Trophoblast cell (in vitro differentiated cells and primary cell): ENCODE measurements around the gene COX19.
A peak's percentile ranks its signal among the peaks of the same experiment; 100 is the strongest.

Experiments used
- DNase-seq, 2 donors: peaks; one replicate each; pipeline ENCODE4 v3.0.0-alpha.2; 2016
- H2AFZ ChIP-seq: 2 replicates; pipeline ENCODE4 v1.6.1; 2013; ENCODE audit warnings: low read length, moderate library complexity, mild to moderate bottlenecking; ENCODE audit not compliant: insufficient read depth, poor library complexity
- H2AK5ac ChIP-seq: 2 replicates; pipeline ENCODE4 v1.6.1; 2013; ENCODE audit warnings: mild to moderate bottlenecking, low read length
- H2BK120ac ChIP-seq: 2 replicates; pipeline ENCODE4 v1.6.1; 2013; ENCODE audit warnings: low read length, mild to moderate bottlenecking, moderate library complexity; ENCODE audit not compliant: insufficient read depth, poor library complexity
- H2BK12ac ChIP-seq: 2 replicates; pipeline ENCODE4 v1.6.1; 2013; ENCODE audit warnings: mild to moderate bottlenecking, low read length, moderate library complexity
- H2BK5ac ChIP-seq: 2 replicates; pipeline ENCODE4 v1.6.1; 2013; ENCODE audit warnings: low read length, low read depth, moderate library complexity, mild to moderate bottlenecking; ENCODE audit not compliant: poor library complexity
- H3K14ac ChIP-seq: 2 replicates; pipeline ENCODE4 v1.6.1; 2013; ENCODE audit warnings: mild to moderate bottlenecking, low read length
- H3K18ac ChIP-seq: 2 replicates; pipeline ENCODE4 v1.6.1; 2013; ENCODE audit warnings: mild to moderate bottlenecking, low read length
- H3K23ac ChIP-seq: 2 replicates; pipeline ENCODE4 v1.6.1; 2013; ENCODE audit warnings: low read length
- H3K27ac ChIP-seq: 2 replicates; pipeline ENCODE4 v1.5.1; 2013; ENCODE audit warnings: low read depth, mild to moderate bottlenecking, inconsistent platforms, low read length, moderate library complexity
- H3K27me3 ChIP-seq: 2 replicates; pipeline ENCODE4 v1.6.1; 2013; ENCODE audit warnings: inconsistent platforms, mild to moderate bottlenecking, low read length, moderate library complexity; ENCODE audit not compliant: insufficient read depth
- H3K36me3 ChIP-seq, 2 experiments: 1 replicate in 1 of 2; 2 replicates in 1 of 2; pipeline ENCODE4 v1.6.1; 2013; ENCODE audit warnings: low read length in 2 of 2, mild to moderate bottlenecking in 2 of 2, moderate library complexity in 1 of 2; ENCODE audit not compliant: insufficient read depth in 2 of 2, control insufficient read depth in 1 of 2
- H3K4ac ChIP-seq: 2 replicates; pipeline ENCODE4 v1.6.1; 2013; ENCODE audit warnings: low read depth, mild to moderate bottlenecking, low read length, moderate library complexity
- H3K4me1 ChIP-seq, 2 experiments: 1 replicate in 1 of 2; 2 replicates in 1 of 2; pipeline ENCODE4 v1.6.1; 2013; ENCODE audit warnings: low read length in 2 of 2, mild to moderate bottlenecking in 2 of 2, moderate library complexity in 1 of 2; ENCODE audit not compliant: insufficient read depth in 2 of 2, control insufficient read depth in 1 of 2
- H3K4me2 ChIP-seq: 2 replicates; pipeline ENCODE4 v1.6.1; 2013; ENCODE audit warnings: inconsistent platforms, mild to moderate bottlenecking, low read length, moderate library complexity
- H3K4me3 ChIP-seq: 2 replicates; pipeline ENCODE4 v1.5.1; 2013; ENCODE audit warnings: mild to moderate bottlenecking, low read depth, low read length, inconsistent platforms
- H3K79me1 ChIP-seq: one replicate; pipeline ENCODE4 v1.6.1; 2013; ENCODE audit warnings: low read length
- H3K79me2 ChIP-seq: 2 replicates; pipeline ENCODE4 v1.6.1; 2013; ENCODE audit warnings: low read length, mild to moderate bottlenecking; ENCODE audit not compliant: control insufficient read depth, insufficient read depth, poor library complexity
- H3K9ac ChIP-seq: 2 replicates; pipeline ENCODE4 v1.6.1; 2013; ENCODE audit warnings: mild to moderate bottlenecking, low read length
- H3K9me3 ChIP-seq: 2 replicates; pipeline ENCODE4 v1.6.1; 2013; ENCODE audit warnings: low read depth, mild to moderate bottlenecking, control low read depth, inconsistent platforms, low read length; ENCODE audit not compliant: insufficient read depth
- H4K12ac ChIP-seq: 2 replicates; pipeline ENCODE4 v1.6.1; 2013; ENCODE audit warnings: low read depth, mild to moderate bottlenecking, low read length, moderate library complexity
- H4K8ac ChIP-seq: 2 replicates; pipeline ENCODE4 v1.6.1; 2013; ENCODE audit warnings: low read depth, mild to moderate bottlenecking, low read length, moderate library complexity
- H4K91ac ChIP-seq: one replicate; pipeline ENCODE4 v1.6.1; 2013; ENCODE audit warnings: low read depth, mild to moderate bottlenecking, low read length, moderate library complexity
- WGBS: extraction: QIAGEN DNeasy Blood & Tissue Kit; methylation state at CpG from one replicate; pipeline ENCODE4 v1.1.7; 2013; ENCODE audit warnings: missing lambda C conversion rate; ENCODE audit not compliant: insufficient read length, insufficient coverage; ENCODE audit errors: extremely low coverage; 5-methylcytosine and 5-hydroxymethylcytosine counted together

COX19 gene

GRCh38 chr7:921071-921461, 54.3 kb downstream of the COX19 start:
- DNase-seq, result no peak
- Histone ChIP-seq H3K23ac (no peak overlapping the region), H2AK5ac (no peak overlapping the region), H2BK120ac (no peak overlapping the region), H3K9ac (no peak overlapping the region), H3K14ac (no peak overlapping the region), H4K8ac (no peak overlapping the region), H3K4ac (no peak overlapping the region), H3K4me2 (no peak overlapping the region), H3K27me3 (no peaks in the 10 kb centered on the region), H3K4me3 (no peak overlapping the region), H3K9me3 (no peaks in the 10 kb centered on the region), H3K27ac (no peak overlapping the region), H4K91ac (no peak overlapping the region), H2BK12ac (no peak overlapping the region), H3K18ac (no peak overlapping the region), H3K79me2 (no peaks in the 10 kb centered on the region), H3K36me3 (no peaks in the 10 kb centered on the region), H4K12ac (no peak overlapping the region), H2AFZ (no peak overlapping the region), H2BK5ac (no peak overlapping the region), H3K4me1 (peaks cover 2 to 6% of the 10 kb centered on the region in 2 experiments), H3K79me1 (no peaks in the 10 kb centered on the region)
- WGBS, result no CpG with 5 or more reads among the region's 15 CpGs

GRCh38 chr7:920351-921070, 54.8 kb downstream of the COX19 start:
- Histone ChIP-seq H3K79me2 (no peaks in the 10 kb centered on the region), H3K4ac (no peak overlapping the region), H4K8ac (no peak overlapping the region), H3K18ac (no peak overlapping the region), H4K12ac (no peak overlapping the region), H3K27me3 (no peaks in the 10 kb centered on the region), H3K79me1 (no peaks in the 10 kb centered on the region), H3K27ac (no peak overlapping the region), H3K9me3 (no peaks in the 10 kb centered on the region), H2AFZ (no peak overlapping the region), H2BK120ac (no peak overlapping the region), H3K4me3 (no peak overlapping the region), H3K14ac (no peak overlapping the region), H3K4me1 (peaks cover 2 to 6% of the 10 kb centered on the region in 2 experiments), H3K36me3 (no peaks in the 10 kb centered on the region), H2BK12ac (no peak overlapping the region), H3K9ac (no peak overlapping the region), H2AK5ac (no peak overlapping the region), H4K91ac (no peak overlapping the region), H3K4me2 (no peak overlapping the region), H3K23ac (no peak overlapping the region), H2BK5ac (no peak overlapping the region)
- peak; percentile 36 to 47 for DNase-seq
- no CpG with 5 or more reads among the region's 40 CpGs for WGBS

- H2BK12ac ChIP-seq, result no peak overlapping the region
- H3K23ac ChIP-seq, result no peak overlapping the region
- H3K4me1 ChIP-seq, result peaks cover 2 to 6% of the 10 kb centered on the region in 2 experiments
- WGBS, result no CpG with 5 or more reads among the region's 26 CpGs
- H3K14ac ChIP-seq, result no peak overlapping the region
- H4K91ac ChIP-seq, result no peak overlapping the region
- no peak overlapping the region for H4K12ac ChIP-seq
- no peak overlapping the region for H2BK120ac ChIP-seq
- H3K4ac ChIP-seq, result no peak overlapping the region
- no peaks in the 10 kb centered on the region for H3K79me2 ChIP-seq
- no peaks in the 10 kb centered on the region for H3K36me3 ChIP-seq
- no peak overlapping the region for H3K18ac ChIP-seq
- no peak overlapping the region for H2BK5ac ChIP-seq
- no peaks in the 10 kb centered on the region for H3K79me1 ChIP-seq
- H2AFZ ChIP-seq, result no peak overlapping the region
- DNase-seq, result no peak
- H3K9me3 ChIP-seq, result no peaks in the 10 kb centered on the region
- H3K9ac ChIP-seq, result no peak overlapping the region
- no peak overlapping the region for H3K27ac ChIP-seq
- no peaks in the 10 kb centered on the region for H3K27me3 ChIP-seq
- no peak overlapping the region for H3K4me2 ChIP-seq
- H3K4me3 ChIP-seq, result no peak overlapping the region
- H4K8ac ChIP-seq, result no peak overlapping the region
- H2AK5ac ChIP-seq, result no peak overlapping the region
Measured at GRCh38 chr7:919924-920341, 55.4 kb downstream of the COX19 start.

GRCh38 chr7:919114-919442, 56.3 kb downstream of the COX19 start:
- WGBS, result no CpG with 5 or more reads among the region's 13 CpGs
- H3K9ac ChIP-seq, result no peak overlapping the region

More at GRCh38 chr7:919114-919442, 56.3 kb downstream of the COX19 start:
- no peak overlapping the region for H4K8ac ChIP-seq
- no peak overlapping the region for H3K23ac ChIP-seq
- no peak overlapping the region for H2BK120ac ChIP-seq
- H3K4ac ChIP-seq, result no peak overlapping the region
- no peak overlapping the region for H3K14ac ChIP-seq
- no peaks in the 10 kb centered on the region for H3K27me3 ChIP-seq
- H3K4me2 ChIP-seq, result no peak overlapping the region
- H3K79me2 ChIP-seq, result no peaks in the 10 kb centered on the region
- H3K9me3 ChIP-seq, result no peaks in the 10 kb centered on the region
- no peak overlapping the region for H2BK5ac ChIP-seq
- H3K36me3 ChIP-seq, result no peaks in the 10 kb centered on the region
- no peak overlapping the region for H2AK5ac ChIP-seq
- H2BK12ac ChIP-seq, result no peak overlapping the region
- no peak overlapping the region for H4K12ac ChIP-seq
- H3K18ac ChIP-seq, result no peak overlapping the region
- no peak overlapping the region for H4K91ac ChIP-seq
- H3K4me1 ChIP-seq, result peaks cover 2 to 6% of the 10 kb centered on the region in 2 experiments
- no peak overlapping the region for H2AFZ ChIP-seq
- no peaks in the 10 kb centered on the region for H3K79me1 ChIP-seq
- no peak overlapping the region for H3K27ac ChIP-seq
- no peak overlapping the region for H3K4me3 ChIP-seq
- no peak for DNase-seq
